ENCODE data around the gene TMEM212.
"Not testable (repeated sequence)": the region's sequence is repeated elsewhere in the genome, so short reads cannot be mapped to it uniquely, and the experiment has no call there.

TMEM212 gene

GRCh38 chr3:171835116-171835515, 8.0 kb upstream of the TMEM212 start:
- no peak for DNase-seq

- DNase-seq: no peak
Observed at GRCh38 chr3:171835613-171836012, 7.5 kb upstream of the TMEM212 start.

- no peak for DNase-seq
Observed at GRCh38 chr3:171836855-171837254, 6.3 kb upstream of the TMEM212 start.

GRCh38 chr3:171837698-171838097, 5.5 kb upstream of the TMEM212 start:
- no peak for DNase-seq

GRCh38 chr3:171838218-171838720, 4.9 kb upstream of the TMEM212 start:
- DNase-seq: no peak

- DNase-seq: no peak
Observed at GRCh38 chr3:171839270-171839669, 3.9 kb upstream of the TMEM212 start.

GRCh38 chr3:171840445-171840810, 2.7 kb upstream of the TMEM212 start:
- no peak for DNase-seq

GRCh38 chr3:171840811-171841619, 2.1 kb upstream of the TMEM212 start:
- no peak for DNase-seq

- no peak for DNase-seq
Observed at GRCh38 chr3:171841620-171842000, 1.5 kb upstream of the TMEM212 start.

- DNase-seq: no peak
Observed at GRCh38 chr3:171844873-171845272, 1.7 kb downstream of the TMEM212 start.

- DNase-seq: no peak
Observed at GRCh38 chr3:171845481-171846284, 2.5 kb downstream of the TMEM212 start.

GRCh38 chr3:171846597-171846996, 3.4 kb downstream of the TMEM212 start:
- DNase-seq: no peak

- no peak for DNase-seq
Observed at GRCh38 chr3:171847133-171847532, 4.0 kb downstream of the TMEM212 start.

- DNase-seq: no peak
Observed at GRCh38 chr3:171847595-171848259, 4.6 kb downstream of the TMEM212 start.

- no peak for DNase-seq
Observed at GRCh38 chr3:171849617-171850319, 6.6 kb downstream of the TMEM212 start.

GRCh38 chr3:171850320-171850959, 7.3 kb downstream of the TMEM212 start:
- DNase-seq: no peak

- no peak for DNase-seq
Observed at GRCh38 chr3:171850960-171851659, 8.0 kb downstream of the TMEM212 start.

- DNase-seq: no peak
Observed at GRCh38 chr3:171851660-171852058, 8.5 kb downstream of the TMEM212 start.

- DNase-seq: no peak
Observed at GRCh38 chr3:171854649-171855305, 11.6 kb downstream of the TMEM212 start.

- DNase-seq: not testable (repeated sequence)
Observed at GRCh38 chr3:171858770-171859169, 15.6 kb downstream of the TMEM212 start.
